Endometrium (tissue), 2 donors: ENCODE results near the gene CPNE7.

Experiments
- FAIRE-seq: peaks from 2 replicates; lab custom pipeline; 2012; peaks lifted over from hg19 to GRCh38; lab: Jason Lieb, UNC
- donor health status: control.
- donor health status: control.

CPNE7 gene

GRCh38 chr16:89605186-89605970, 29.8 kb downstream of the CPNE7 start:
- no peak for FAIRE-seq

GRCh38 chr16:89606006-89606405, 30.4 kb downstream of the CPNE7 start:
- FAIRE-seq: no peak

- FAIRE-seq: no peak
These were observed 31.9 kb downstream of the CPNE7 start for GRCh38 chr16:89607453-89607852.

- no peak for FAIRE-seq
These were observed 32.6 kb downstream of the CPNE7 start for GRCh38 chr16:89607937-89608740.

- no peak for FAIRE-seq
These were observed 34.5 kb downstream of the CPNE7 start for GRCh38 chr16:89610108-89610453.

- FAIRE-seq: no peak
These were observed 37.0 kb downstream of the CPNE7 start for GRCh38 chr16:89612415-89613166.

- FAIRE-seq: no peak
These were observed 37.8 kb downstream of the CPNE7 start, which contains the start of gene DPEP1 for GRCh38 chr16:89613231-89613953. Gene DPEP1 (plus strand): TSS chr16:89613642. CDS start chr16:89630411, 16,769 bp downstream.

- no peak for FAIRE-seq
These were observed 38.4 kb downstream of the CPNE7 start for GRCh38 chr16:89613954-89614459.

GRCh38 chr16:89615176-89615575, 39.6 kb downstream of the CPNE7 start:
- FAIRE-seq: no peak

- FAIRE-seq: no peak
These were observed 40.1 kb downstream of the CPNE7 start for GRCh38 chr16:89615596-89616090.

- no peak for FAIRE-seq
These were observed 41.1 kb downstream of the CPNE7 start for GRCh38 chr16:89616623-89617022.

- no peak for FAIRE-seq
These were observed 41.5 kb downstream of the CPNE7 start for GRCh38 chr16:89617036-89617435.

GRCh38 chr16:89618109-89618998, 42.8 kb downstream of the CPNE7 start:
- FAIRE-seq: no peak

- FAIRE-seq: no peak
These were observed 44.3 kb downstream of the CPNE7 start for GRCh38 chr16:89619840-89620239.

GRCh38 chr16:89620406-89620841, 44.9 kb downstream of the CPNE7 start:
- FAIRE-seq: no peak

- FAIRE-seq: no peak
These were observed 45.7 kb downstream of the CPNE7 start for GRCh38 chr16:89621136-89621697.

- FAIRE-seq: no peak
These were observed 46.3 kb downstream of the CPNE7 start for GRCh38 chr16:89621698-89622409.

GRCh38 chr16:89623511-89624261, 48.1 kb downstream of the CPNE7 start:
- FAIRE-seq: no peak
